COLO829 (cell line): Measurements from ENCODE around the gene CCDC60.

Experiments used
- DNase-seq: peaks from one replicate; pipeline ENCODE4 v3.0.0; 2012; ENCODE audit warnings: low spot score

Gene CCDC60

GRCh38 chr12:119384340-119384739 is 49.8 kb downstream of the CCDC60 start:
- no peak for DNase-seq

- DNase-seq, result no peak
Measured at GRCh38 chr12:119385659-119386058, 51.1 kb downstream of the CCDC60 start.

DNA sequence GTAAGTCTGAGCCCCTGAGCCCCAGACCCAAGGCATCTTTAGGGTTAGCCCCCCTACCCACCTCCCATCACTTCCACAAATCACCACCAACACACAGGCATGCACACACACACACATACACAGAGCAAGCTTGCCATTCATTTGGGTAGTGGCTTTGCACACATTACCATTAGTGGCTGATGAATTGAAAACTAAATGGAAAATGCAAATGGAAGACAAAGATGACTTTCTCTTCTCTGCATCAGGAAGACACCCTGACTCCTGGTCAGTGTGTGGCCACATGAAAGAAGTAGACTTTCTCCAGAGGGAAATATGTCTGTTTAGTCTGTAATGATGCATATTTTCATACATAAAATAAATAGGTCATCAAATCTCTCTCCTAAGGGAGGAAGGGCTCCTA is 55.2 kb downstream of the CCDC60 start:
- no peak for DNase-seq

- no peak for DNase-seq
Measured at GRCh38 chr12:119391673-119392072, 57.1 kb downstream of the CCDC60 start.

DNA sequence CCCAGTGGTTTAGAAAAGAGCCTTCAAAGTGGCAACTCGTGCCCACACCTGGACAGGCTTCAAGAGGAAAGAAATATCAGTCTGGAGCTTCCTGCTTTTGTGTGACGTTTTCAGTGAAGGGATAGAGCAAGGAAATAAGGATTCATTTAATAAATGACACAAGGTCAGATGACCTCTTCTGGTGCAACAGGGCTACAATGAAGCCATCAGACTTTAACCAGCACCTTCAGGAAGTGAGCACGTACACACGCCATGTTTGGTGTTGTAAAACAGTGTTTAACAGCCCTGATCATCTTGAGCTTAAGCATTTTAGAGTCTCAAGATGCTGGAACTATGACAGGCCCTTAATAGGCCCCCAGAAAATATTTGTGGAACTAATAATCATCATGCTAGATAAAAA is 59.1 kb downstream of the CCDC60 start:
- no peak for DNase-seq

DNA sequence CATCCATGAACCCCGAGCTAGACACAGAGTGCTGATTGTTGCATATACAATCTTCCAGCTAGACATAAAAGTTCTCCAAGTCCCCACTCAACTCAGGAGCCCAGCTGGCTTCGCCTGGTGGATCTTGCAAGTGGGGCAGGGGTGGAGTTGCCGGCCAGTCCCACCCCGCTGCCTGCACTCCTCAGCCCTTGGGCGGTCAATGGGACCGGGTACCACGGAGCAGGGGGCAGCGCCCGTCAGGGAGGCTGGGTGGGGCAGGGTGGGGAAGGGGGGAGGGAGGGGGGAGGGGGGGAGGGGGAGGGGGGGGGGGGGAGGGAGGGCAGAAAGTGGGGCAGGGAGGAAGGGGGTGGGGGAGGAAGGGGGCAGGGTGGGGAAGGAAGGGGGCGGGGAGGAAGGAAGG is 63.0 kb downstream of the CCDC60 start:
- no peak for DNase-seq

DNA sequence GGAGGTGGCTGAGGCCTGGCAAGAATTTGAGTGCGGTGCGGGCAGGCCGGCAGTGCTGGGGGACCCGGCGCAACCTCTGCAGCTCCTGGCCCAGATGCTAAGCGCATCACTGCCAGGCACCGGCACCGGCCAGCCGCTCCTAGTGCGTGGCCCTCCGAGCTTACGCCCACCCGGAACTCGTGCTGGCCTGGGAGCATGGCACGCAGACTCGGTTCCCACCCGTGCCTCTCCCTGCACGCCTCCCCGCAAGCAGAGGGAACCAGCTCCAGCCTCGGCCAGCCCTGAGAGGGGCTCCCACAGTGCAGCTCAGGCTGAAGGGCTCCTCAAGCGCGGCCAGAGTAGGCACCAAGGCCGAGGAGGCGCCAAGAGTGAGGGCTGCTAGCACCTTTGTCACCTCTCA is 63.7 kb downstream of the CCDC60 start:
- DNase-seq, result no peak

- no peak for DNase-seq
Measured at GRCh38 chr12:119399301-119399700, 64.8 kb downstream of the CCDC60 start.

DNA sequence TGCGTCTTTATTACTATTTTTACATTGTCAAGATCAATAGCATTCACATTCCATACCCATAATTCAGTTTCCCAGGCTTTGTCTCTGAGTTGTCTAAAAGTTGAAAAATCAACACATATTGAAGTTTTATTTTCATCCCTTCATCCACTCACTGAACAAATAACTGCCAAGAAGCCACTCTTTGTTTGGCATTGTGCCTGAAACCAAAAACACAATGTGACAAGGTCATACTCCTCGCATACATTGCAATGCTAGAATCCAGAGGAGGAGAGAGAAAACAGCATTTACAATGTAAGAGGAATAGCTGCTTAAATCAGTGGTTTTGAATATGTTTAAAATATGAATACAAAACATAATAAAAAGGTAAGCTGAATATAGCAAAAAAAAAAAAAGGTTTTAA is 71.8 kb downstream of the CCDC60 start:
- no peak for DNase-seq

DNA sequence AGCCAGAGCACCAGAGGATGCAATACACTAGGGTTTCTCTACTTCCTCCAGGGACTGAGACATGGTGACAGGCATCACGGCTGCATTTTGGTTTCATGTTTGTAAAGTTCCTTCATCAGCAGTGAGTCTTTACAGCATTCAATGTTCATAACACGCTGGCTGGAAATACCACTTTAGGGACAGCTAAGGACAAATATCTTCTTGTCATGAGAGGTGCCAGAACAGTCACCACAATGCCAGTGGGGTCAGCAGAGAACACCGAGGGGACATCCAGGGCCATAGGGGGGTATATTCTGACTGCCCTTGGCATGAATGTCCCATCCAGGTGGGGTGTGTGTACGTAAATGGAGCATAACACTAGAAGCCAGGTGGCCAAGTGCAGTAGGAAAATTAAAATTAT is 72.3 kb downstream of the CCDC60 start:
- no peak for DNase-seq

DNA sequence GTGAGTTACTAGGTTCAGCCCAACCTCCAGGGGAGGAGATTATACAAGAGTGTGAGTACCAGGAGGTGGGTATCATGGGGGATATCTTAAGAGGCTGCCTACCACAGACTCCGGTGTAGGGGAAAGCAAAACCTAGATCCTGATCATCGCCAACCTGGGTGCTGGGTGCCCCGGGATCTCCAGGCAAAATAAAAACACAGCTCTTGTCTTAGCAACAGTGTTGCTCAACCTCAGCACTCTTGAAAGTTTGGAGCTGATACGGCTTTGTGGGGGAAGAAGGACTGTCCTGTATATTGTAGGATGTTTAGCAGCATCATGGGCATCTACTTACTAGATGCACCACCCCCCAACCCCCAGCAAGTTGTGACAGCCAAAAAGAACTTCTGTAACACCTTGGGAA is 74.5 kb downstream of the CCDC60 start:
- no peak for DNase-seq

DNA sequence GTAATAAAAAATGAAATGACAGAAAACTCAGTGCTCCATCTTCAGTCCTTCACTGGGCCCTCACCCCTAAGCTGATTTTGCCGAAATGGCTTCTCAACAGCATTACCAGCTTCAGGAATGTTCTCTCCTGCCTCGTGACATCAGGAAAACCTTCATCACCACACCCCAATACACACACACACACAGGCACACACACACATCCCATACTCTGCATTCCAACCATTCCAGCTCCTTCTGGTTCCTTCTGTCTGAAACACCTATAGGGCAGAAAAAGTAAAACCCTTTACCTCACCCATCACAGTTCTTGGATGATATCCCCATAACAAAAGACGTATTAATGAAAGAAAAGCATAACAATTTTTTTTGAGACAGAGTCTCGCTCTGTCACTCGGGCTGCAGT is 75.9 kb downstream of the CCDC60 start:
- DNase-seq, result no peak

GRCh38 chr12:119412306-119412705 is 77.8 kb downstream of the CCDC60 start:
- no peak for DNase-seq

GRCh38 chr12:119412811-119413794 is 78.6 kb downstream of the CCDC60 start:
- DNase-seq, result peak; percentile 62

DNA sequence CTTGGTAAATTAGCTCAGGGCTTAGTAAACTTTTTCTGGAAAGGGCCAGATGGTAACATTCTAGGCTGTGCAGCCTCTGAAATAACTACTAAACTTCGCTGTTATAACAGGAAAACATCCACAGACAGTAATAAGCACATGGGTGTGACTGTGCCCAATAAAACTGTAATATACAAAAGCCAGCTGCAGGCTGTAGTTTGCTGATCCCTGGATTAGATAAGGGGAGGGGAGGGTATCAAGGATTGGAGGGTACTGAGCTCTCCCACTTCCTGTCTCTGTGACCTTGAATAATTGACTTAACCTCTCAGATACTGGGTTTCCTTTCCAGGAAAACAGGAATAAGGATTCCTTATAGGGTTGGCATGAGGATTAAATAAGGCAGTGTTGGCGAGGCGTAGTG is 81.2 kb downstream of the CCDC60 start:
- DNase-seq, result no peak

- no peak for DNase-seq
Measured at GRCh38 chr12:119417440-119417839, 82.9 kb downstream of the CCDC60 start.

DNA sequence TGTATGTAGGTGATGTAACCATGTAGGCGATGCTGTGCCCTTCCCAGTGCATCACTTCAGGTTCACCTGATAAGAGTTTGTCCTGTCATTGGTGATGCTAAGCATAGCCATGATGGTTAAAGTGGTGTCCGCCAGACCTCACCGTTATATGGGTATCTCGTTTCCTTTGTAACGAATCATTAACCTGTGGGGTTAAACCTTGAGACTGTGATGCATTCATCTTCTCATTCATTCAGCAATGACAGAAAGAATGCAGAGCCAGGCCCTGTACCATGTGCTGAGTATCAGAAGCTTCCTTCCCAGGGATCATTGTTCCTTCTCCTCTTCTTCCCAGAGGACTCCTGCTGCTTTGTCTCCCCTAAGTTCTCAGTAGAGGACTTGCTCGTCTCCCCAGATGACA is 84.9 kb downstream of the CCDC60 start:
- DNase-seq, result no peak

GRCh38 chr12:119423285-119423684 is 88.8 kb downstream of the CCDC60 start:
- DNase-seq, result no peak

GRCh38 chr12:119425623-119426022 is 91.1 kb downstream of the CCDC60 start:
- no peak for DNase-seq

- DNase-seq, result no peak
Measured at GRCh38 chr12:119431151-119431550, 96.6 kb downstream of the CCDC60 start.

- no peak for DNase-seq
Measured at GRCh38 chr12:119432949-119433348, 98.4 kb downstream of the CCDC60 start.

- no peak for DNase-seq
Measured at GRCh38 chr12:119440803-119441360, 106.4 kb downstream of the CCDC60 start.

- peak; percentile 75 for DNase-seq
Measured at GRCh38 chr12:119444462-119445044, 110.0 kb downstream of the CCDC60 start.
